HG02970 (cell line): ENCODE measurements around the gene MED12.
"Not testable (repeated sequence)": the region's sequence is repeated elsewhere in the genome, so short reads cannot be mapped to it uniquely, and the experiment has no call there.

Experiments
- ATAC-seq: cut with Tn5 transposase; IDR thresholded peaks from one replicate; pipeline ENCODE4 v1.9.1; 2021; ENCODE audit warnings: mild to moderate bottlenecking, moderate library complexity, moderate number of reproducible peaks; ENCODE audit not compliant: unreplicated experiment, low FRiP score

Gene MED12

GRCh38 chrX:71158603-71159002, 40.2 kb downstream of the MED12 start:
- ATAC-seq = no peak

GRCh38 chrX:71159335-71159734, 40.9 kb downstream of the MED12 start:
- no peak for ATAC-seq

DNA sequence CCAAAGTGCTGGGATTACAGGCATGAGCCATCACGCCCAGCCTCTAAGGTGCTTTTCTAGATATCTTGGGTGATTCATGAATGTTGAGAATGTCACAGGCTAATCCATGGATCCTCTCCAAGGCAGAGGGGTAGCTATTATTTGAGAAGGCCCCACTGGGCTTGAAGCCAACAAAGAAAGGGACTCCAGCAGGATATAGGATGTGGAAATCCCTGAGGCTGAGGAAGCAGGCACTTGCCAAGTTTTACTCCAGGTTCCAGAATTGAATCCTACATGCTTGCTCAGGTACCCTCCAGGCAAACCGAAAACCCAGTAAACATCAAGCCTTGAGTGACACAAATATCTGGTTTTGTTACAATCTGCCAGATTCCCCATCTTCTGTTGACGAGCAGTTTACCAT, 42.1 kb downstream of the MED12 start:
- ATAC-seq = no peak

- no peak for ATAC-seq
These were observed 44.6 kb downstream of the MED12 start for GRCh38 chrX:71162981-71163380.

DNA sequence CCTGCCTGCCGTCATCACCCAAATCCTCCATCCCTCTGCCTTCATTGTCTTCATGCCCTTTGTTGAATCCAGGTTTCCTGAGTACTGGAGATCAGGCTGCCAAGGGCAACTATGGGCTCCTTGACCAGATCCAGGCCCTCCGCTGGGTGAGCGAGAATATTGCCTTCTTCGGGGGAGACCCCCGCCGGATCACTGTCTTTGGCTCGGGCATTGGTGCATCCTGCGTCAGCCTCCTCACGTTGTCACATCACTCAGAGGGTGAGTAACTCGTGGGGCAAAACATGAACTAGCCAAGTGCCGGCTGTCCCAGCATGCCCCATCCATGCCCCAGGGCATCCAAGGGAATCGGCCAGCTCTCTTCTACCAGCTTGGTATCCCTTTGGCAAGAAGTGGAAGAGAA, 45.7 kb downstream of the MED12 start:
- no peak for ATAC-seq

DNA sequence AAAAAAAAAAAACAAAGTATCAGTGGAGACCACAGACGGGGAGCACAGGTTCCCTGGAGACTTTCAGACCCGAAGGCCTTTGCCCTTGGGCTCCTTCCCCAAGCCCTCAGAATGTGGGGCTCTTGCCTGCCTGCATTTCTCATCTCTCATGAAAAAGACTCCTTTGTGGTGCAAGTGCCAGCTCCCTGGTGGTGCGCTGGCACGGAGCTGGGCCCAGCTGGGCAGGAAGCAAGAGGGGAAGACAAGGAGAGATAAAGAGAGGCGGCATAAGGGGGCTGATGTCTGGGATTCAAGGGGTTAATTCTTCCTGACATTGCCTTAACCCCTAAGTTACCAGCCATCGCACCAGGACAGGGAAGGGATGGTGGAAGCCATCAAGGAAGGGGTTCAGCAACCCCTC, 48.1 kb downstream of the MED12 start:
- ATAC-seq = no peak

DNA sequence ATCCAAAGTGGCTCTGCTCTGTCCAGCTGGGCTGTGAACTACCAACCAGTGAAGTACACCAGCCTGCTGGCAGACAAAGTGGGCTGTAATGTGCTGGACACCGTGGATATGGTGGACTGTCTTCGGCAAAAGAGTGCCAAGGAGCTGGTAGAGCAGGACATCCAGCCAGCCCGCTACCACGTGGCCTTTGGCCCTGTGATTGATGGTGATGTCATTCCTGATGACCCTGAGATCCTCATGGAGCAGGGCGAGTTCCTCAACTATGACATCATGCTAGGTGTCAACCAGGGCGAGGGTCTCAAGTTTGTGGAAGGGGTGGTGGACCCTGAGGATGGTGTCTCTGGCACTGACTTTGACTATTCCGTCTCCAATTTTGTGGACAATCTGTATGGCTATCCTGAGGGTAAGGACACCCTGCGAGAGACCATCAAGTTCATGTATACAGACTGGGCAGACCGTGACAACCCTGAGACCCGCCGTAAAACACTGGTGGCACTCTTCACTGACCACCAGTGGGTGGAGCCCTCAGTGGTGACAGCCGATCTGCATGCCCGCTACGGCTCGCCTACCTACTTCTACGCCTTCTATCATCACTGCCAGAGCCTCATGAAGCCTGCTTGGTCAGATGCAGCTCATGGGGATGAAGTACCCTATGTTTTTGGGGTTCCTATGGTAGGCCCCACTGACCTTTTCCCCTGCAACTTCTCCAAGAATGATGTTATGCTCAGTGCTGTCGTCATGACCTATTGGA, 48.8 kb downstream of the MED12 start:
- no peak for ATAC-seq

DNA sequence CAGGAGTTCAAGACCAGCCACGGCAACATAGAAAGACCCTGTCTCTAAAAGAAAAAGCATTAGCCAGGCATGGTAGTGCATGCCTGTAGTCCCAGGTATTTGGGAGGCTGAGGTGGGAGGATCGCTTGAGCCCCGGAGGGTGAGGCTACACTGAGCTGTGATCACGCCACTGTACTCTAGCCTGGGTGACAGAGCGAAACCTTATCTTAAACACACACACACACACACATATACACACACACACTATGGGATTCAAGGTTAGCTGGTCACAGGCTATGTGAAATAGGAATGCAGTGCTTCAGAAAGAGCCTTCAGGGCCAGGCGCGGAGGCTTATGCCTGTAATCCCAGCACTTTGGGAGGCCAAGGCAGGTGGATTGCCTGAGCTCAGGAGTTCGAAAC, 49.7 kb downstream of the MED12 start:
- no peak for ATAC-seq

- ATAC-seq = no peak
These were observed 51.2 kb downstream of the MED12 start for GRCh38 chrX:71169586-71169985.

DNA sequence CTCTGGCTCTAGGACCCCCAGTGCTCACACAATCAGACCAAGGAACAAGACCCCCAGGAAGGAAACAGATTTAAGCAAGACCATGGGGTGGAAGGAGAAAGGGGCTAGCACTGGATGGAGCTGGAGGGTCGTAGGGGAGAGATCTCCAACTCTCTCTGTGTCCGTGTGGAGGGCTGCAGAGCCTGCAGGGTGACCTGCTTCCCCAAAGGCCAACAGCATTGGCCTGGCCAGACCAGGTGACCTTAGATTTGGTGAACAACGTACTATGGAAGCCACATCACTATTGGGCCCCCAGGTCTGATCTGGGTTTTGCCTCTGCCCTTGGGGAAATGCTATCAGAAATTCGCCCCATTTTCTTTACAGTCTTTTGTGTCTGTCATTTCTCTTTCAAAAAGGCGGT, 52.3 kb downstream of the MED12 start:
- no peak for ATAC-seq

DNA sequence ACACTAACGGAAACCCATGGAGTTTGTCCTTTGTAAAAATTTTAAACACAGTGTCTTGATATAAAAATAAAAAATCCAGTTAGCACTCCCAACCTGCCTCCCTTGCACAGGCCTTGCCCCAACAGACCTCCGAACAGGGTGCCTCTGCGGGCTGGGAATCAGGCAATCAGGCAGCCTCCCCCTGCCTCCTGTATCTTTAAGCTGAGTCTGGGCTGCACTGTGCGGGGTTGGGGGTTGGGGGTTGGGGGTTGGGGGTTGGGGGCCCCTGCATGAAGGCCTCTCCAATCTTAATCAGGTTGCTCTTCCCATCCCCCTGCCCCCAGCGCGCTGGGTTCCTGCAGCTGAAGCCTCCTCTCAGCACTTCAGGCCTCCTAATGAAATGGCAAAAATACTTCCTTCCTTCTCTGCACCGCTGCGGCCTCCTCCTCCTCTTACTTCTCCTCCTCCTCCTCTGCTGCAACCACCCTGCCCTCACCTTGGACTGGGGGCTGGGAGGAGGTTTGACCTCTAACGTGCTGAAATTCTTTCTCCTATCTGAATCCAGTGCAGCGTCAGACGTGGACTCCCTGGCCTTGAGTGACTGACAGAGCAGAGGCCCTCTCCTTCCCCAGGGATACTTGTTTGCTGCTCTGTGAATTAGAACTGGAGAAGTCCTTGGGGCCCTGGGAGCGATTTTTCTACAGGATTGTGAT, 52.9 kb downstream of the MED12 start:
- no peak for ATAC-seq

GRCh38 chrX:71173440-71173839, 55.0 kb downstream of the MED12 start:
- no peak for ATAC-seq

GRCh38 chrX:71174795-71175194, 56.4 kb downstream of the MED12 start:
- no peak for ATAC-seq

DNA sequence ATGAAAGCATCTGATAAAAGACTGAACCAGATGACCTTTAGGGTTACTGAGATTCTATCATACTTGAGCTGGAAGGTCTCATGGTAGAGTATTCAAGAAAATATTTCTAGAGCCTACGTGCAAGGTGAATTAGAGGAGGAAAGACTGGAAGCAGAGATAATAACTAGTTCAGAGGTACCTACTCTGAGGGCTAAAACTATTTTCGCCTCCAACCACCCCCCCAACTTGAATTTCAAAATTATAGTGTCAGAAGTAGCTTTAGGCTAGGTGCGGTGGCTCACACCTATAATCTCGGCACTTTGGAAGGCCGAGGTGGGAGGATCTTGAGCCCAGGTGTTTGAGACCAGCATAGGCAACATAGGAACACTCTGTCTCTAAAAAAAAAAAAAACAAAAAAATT, 57.1 kb downstream of the MED12 start:
- no peak for ATAC-seq

- no peak for ATAC-seq
These were observed 58.9 kb downstream of the MED12 start for GRCh38 chrX:71177327-71177726.

DNA sequence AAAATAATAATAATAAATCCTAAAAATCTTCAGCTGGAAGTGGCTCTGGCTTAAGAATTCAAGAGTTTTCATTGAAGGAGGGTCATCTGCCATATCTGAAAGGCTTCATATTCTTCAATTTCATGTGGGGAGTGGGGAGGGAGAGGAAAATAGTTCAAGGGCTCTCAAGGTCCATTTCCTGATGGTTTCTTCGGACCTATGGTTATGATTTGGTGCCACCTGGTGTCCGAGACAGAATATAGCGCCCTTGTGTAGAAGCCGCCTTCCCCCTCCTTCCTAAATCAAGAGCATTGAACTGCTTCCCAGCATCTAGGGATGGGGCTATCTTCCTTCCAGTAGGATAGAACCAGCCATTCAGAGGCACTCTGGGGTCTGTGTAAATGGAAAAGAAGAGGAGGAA, 60.5 kb downstream of the MED12 start:
- ATAC-seq = no peak

- not testable (repeated sequence) for ATAC-seq
These were observed 62.3 kb downstream of the MED12 start for GRCh38 chrX:71180579-71181265.

DNA sequence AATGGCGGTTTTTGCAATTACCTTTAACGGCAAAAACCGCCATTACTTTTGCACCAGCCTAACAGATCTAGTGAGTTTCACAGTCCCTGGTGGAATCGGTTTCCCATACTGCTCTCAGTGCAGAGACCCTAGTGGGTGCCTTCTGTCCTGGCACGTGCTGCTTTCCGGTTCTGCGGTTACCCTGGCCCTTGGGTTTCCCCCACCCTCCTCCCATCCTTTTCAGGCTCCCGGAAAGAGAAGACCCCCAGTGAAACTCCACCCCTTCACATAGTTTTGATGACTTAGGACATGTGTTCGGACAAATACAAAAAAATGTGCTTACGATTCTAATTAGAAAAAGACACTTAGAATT, 63.1 kb downstream of the MED12 start:
- ATAC-seq = no peak

DNA sequence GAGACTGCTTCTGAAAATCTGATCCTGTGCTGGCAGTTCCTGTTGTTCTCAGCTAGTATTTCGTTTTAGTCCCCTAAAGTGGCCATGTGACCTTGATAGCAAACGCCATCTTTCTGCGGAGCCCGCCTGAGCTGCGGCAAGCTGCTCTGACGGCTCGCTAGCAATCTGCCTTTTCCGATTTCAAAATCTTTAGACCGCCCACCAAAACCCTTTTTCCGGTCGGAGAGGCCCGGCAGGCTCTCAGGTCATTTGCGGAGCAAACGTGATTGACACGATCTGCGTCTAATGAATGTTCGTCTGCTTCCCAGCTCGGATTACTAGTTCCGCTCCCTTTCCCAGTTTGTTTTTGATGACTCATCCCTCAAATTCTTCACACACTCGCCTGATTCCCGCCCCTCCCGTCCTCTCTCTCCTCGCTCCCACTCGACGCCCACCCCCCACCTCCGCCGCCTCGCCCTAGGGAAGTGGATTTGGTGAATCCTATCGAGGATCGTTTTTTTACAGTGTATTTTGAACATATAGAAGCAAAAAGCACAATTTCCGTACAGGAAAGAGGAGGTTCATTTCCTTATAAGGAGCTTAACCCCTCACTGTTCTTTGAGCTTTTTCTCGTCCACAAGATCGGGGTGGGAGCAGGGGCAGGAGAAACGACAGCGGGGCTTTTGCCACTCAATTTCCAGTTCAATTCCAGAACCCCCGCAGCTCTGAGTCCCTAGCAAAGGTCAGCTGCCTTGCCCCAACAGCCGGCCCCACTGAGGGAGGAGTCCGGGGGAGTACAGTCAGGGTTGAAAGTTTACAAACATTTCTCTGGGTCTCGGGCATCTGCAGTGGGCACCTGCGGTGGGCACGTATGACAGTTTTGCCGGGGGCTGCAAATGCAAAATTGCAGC, 63.8 kb downstream of the MED12 start:
- ATAC-seq = peak; percentile 53

- no peak for ATAC-seq
These were observed 64.5 kb downstream of the MED12 start for GRCh38 chrX:71182871-71183270.

DNA sequence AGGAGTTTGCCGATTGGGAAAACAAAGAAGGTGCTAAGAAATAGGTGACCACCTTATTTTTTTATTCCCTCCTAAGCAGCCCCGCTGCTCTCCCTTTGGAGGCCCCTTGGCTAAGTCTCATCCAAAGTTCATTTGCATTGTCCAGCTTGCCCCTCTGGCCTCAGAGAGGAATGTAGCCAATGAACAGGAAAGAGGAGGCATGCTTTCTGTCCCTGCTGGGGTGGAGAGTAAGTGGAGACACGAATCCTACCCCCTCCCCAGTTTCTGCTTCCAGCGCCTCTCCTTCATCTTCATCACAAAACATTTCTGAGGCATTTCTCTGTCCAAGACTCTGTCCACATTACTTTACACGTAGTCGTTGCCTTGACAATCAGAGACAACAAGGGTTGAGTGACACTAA, 64.9 kb downstream of the MED12 start:
- no peak for ATAC-seq
